ENCODE data around the gene MCF2L.

Gene MCF2L

GRCh38 chr13:112963641-112964040 is 5.4 kb upstream of the MCF2L start:
- no peak for DNase-seq (ENCODE audit: low read depth in 2 of 2, low spot score in 1 of 2)

DNA sequence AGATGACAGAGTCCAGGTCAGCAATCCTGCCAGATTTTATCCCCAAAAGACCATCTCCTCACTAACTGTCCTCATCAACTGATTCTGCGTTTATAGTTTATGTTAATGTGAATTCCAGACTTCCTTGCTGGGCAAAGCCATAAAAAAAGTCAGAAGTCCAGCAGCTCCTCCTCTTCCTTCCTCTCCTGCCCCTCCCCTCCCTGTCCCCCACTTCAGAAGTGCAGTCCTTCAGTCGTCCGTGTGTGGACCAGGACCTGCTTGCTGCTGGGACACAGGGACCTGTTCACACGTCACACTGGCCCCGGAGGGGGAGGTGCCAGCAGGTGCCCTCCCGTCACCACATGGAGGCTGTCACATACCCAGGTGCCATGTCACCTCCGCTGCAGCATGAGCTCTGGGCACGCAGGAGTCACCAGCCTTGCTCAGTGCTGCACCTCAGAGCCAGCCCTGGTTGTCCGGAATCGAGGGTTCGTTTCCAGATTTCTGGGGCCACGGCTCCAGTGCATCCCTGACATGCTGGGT is 4.0 kb upstream of the MCF2L start:
- no peak for DNase-seq (ENCODE audit: low read depth in 2 of 2, low spot score in 1 of 2)

- DNase-seq (ENCODE audit: low read depth in 2 of 2, low spot score in 1 of 2), result no peak
These were observed 3.4 kb upstream of the MCF2L start for GRCh38 chr13:112965573-112966115.

DNA sequence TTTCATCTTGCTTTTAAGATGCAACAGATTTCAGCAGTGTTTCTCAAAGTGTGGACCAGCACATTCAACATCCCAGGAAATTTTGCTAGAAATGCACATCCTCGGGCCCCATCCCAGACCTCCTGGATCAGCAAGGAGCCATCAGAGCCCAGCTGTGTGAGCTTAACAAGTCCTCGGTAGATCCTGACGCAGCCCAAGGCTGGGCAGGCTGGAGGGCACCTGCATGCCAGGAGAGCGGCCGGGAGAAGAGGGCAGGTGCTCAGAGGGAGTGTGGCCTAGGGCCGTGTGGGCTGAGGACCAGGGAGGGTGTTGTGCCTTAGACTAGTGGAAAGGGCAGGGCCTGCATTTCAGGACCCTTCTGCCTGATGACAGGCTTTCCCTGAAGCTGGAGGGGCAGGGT is 2.2 kb upstream of the MCF2L start:
- DNase-seq (ENCODE audit: low read depth in 2 of 2, low spot score in 1 of 2), result no peak

DNA sequence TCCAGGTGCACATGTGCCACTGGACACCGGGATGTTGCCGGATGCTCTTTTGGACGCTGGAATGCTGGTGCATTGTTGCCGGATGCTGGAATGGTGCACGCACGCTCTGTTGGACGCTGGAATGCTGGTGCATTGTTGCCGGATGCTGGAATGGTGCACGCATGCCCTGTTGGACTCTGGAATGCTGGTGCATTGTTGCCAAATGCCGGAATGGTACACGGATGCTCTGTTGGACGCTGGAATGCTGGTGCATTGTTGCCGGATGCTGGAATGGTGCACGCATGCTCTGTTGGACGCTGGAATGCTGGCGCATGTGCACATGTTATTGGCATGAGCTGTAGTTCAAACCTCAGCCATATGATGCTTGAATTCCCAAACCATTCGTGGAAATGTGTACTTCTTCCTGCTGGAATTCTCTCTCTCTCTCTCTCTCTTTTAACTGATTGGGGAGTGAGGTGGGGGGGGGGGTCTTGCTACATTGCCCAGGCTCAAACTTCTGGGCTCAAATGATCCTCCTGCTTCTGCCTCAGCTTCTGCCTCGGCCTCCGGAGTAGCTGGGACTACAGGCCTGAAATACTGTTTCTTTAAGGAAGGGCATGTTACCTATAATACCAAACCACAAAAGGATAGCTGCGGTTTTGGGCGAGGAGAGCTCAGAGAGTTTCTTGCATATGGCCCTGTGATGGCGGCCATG is 1.2 kb upstream of the MCF2L start:
- DNase-seq (ENCODE audit: low read depth in 2 of 2, low spot score in 1 of 2), result no peak

- no peak for DNase-seq (ENCODE audit: low read depth in 2 of 2, low spot score in 1 of 2)
These were observed 569 bp upstream of the MCF2L start for GRCh38 chr13:112968380-112968909.

GRCh38 chr13:112969692-112970338 is 801 bp downstream of the MCF2L start:
- no peak for DNase-seq (ENCODE audit: low read depth in 2 of 2, low spot score in 1 of 2)

- DNase-seq (ENCODE audit: low read depth in 2 of 2, low spot score in 1 of 2), result no peak
These were observed 1.7 kb downstream of the MCF2L start for GRCh38 chr13:112970552-112971287.

- DNase-seq (ENCODE audit: low read depth in 2 of 2, low spot score in 1 of 2), result no peak
These were observed 2.3 kb downstream of the MCF2L start for GRCh38 chr13:112971288-112971643.

GRCh38 chr13:112972258-112972657 is 3.2 kb downstream of the MCF2L start:
- no peak for DNase-seq (ENCODE audit: low read depth in 2 of 2, low spot score in 1 of 2)

DNA sequence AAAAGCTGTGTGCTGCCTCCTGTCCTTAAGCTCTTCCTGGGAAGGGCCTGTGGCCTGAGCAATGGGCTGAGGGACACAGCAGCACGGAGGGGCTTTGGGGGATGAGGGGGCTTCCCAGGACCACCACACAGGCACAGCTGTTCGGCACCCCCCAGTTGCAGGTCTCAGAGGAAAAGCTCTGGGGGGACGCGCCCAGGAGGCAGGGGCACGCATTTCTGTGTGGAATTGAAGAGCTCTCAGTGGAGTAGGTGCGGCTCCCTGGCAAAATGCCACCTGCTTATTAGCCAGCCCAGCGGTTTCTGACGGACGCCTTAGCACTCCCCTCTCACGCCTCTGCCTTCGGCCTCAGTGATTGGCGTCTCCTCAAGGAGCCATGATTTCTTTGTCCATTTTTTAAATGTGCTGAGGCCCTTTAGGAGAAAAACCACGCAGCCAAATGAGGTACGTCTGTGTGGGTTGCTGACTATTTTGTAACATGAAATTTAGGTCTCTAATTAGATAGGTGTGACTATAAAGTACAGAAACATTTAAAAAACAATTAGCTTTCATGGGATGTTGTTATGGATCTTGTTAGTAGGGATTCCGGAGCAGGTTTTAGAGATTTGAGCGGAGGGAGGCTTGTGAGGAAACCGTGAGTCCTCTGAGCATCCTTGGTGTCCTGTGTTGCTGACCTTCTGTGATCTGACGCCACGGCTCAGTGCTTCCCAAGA is 4.0 kb downstream of the MCF2L start:
- no peak for DNase-seq (ENCODE audit: low read depth in 2 of 2, low spot score in 1 of 2)

DNA sequence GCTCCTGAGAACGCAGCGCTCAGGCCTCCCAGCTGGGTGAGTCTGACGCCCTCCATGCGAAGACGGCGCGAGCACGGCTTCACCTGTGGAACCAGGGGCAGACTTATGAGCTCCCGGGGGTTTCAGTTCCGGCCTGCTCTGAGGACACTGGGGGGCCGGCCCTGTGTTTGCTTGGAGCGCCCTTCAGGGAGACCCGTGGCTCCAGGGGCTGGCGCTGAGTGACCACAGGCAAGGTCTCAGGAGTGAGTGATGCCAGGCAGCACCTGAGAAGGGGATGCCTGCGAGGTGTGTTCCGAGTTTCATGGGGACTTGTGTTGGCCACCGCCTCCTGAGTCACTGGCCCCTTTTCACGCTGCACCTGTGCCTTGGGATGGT is 4.5 kb downstream of the MCF2L start:
- no peak for DNase-seq (ENCODE audit: low read depth in 2 of 2, low spot score in 1 of 2)

GRCh38 chr13:112974125-112974524 is 5.1 kb downstream of the MCF2L start:
- DNase-seq (ENCODE audit: low read depth in 2 of 2, low spot score in 1 of 2), result no peak

GRCh38 chr13:112974671-112975070 is 5.7 kb downstream of the MCF2L start:
- DNase-seq (ENCODE audit: low read depth in 2 of 2, low spot score in 1 of 2), result no peak

- DNase-seq (ENCODE audit: low read depth in 2 of 2, low spot score in 1 of 2), result no peak
These were observed 6.5 kb downstream of the MCF2L start for GRCh38 chr13:112975401-112975939.

GRCh38 chr13:112976526-112976925 is 7.5 kb downstream of the MCF2L start:
- no peak for DNase-seq (ENCODE audit: low read depth in 2 of 2, low spot score in 1 of 2)

GRCh38 chr13:112977091-112977490 is 8.1 kb downstream of the MCF2L start:
- no peak for DNase-seq (ENCODE audit: low read depth in 2 of 2, low spot score in 1 of 2)

- no peak for DNase-seq (ENCODE audit: low read depth in 2 of 2, low spot score in 1 of 2)
These were observed 8.5 kb downstream of the MCF2L start for GRCh38 chr13:112977525-112977924.

- no peak for DNase-seq (ENCODE audit: low read depth in 2 of 2, low spot score in 1 of 2)
These were observed 9.8 kb downstream of the MCF2L start for GRCh38 chr13:112978561-112979405.

DNA sequence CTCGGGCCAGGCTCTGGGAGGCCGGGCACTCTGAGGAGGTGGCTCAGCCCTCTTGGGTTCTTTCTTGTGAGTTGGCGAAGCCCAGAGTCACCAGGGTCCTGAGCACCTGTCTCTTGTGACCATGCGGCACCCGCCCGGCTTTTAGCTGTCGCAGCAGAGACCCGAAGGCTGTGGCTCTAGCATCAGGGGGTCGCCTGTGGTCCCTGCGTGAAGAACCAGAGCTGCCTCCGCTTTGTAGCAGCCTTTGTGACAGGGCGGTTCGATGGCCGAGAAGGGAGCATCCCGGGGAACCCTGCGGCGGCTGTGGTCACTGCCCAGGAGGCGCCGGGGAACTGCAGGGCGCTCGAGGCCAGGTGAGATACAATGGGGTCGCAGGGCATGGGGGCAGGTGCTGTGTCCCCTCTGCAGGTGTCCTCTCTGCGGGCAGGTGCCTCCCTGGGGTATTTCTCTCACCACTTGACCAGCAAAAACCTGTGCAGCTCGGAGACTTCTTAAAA is 10.4 kb downstream of the MCF2L start:
- no peak for DNase-seq (ENCODE audit: low read depth in 2 of 2, low spot score in 1 of 2)

All from stimulated activated CD8-positive, alpha-beta memory T cell treated with anti-CD3 and anti-CD28 coated beads, Interleukin-4, amount 100 ng/mL, for 4 hours (primary cell).